COR-L47 (cell line): ENCODE measurements around the gene DTWD2.
A peak's percentile ranks its signal among the peaks of the same experiment; 100 is the strongest.
"Not testable (repeated sequence)": the region's sequence is repeated elsewhere in the genome, so short reads cannot be mapped to it uniquely, and the experiment has no call there.

Source experiments
- DNase-seq: peaks from one replicate; lab custom pipeline; 2025; lab: John Stamatoyannopoulos, UW

The DTWD2 gene

GRCh38 chr5:118863345-118863744 lies 125.0 kb downstream of the DTWD2 start:
- no peak for DNase-seq

- DNase-seq = no peak
These were observed 125.8 kb downstream of the DTWD2 start for GRCh38 chr5:118862596-118862995.

GRCh38 chr5:118857700-118858099 lies 130.6 kb downstream of the DTWD2 start:
- no peak for DNase-seq

- DNase-seq = no peak
These were observed 133.5 kb downstream of the DTWD2 start for GRCh38 chr5:118854819-118855218.

GRCh38 chr5:118851785-118852184 lies 136.6 kb downstream of the DTWD2 start:
- not testable (repeated sequence) for DNase-seq

- not testable (repeated sequence) for DNase-seq
These were observed 138.8 kb downstream of the DTWD2 start for GRCh38 chr5:118849507-118849906.

- DNase-seq = no peak
These were observed 144.0 kb downstream of the DTWD2 start for GRCh38 chr5:118844351-118844750.

- DNase-seq = no peak
These were observed 153.6 kb downstream of the DTWD2 start for GRCh38 chr5:118834710-118835109.

GRCh38 chr5:118832974-118833373 lies 155.4 kb downstream of the DTWD2 start:
- DNase-seq = no peak

GRCh38 chr5:118825226-118825625 lies 163.1 kb downstream of the DTWD2 start:
- no peak for DNase-seq

GRCh38 chr5:118818604-118819003 lies 169.7 kb downstream of the DTWD2 start:
- DNase-seq = no peak

GRCh38 chr5:118808441-118808840 lies 179.9 kb downstream of the DTWD2 start:
- no peak for DNase-seq

- no peak for DNase-seq
These were observed 181.8 kb downstream of the DTWD2 start for GRCh38 chr5:118806571-118806970.

- DNase-seq = no peak
These were observed 186.0 kb downstream of the DTWD2 start for GRCh38 chr5:118802335-118802734.

GRCh38 chr5:118796081-118796480 lies 192.3 kb downstream of the DTWD2 start:
- DNase-seq = no peak

- DNase-seq = no peak
These were observed 194.1 kb downstream of the DTWD2 start for GRCh38 chr5:118794281-118794680.

- DNase-seq = no peak
These were observed 194.7 kb downstream of the DTWD2 start for GRCh38 chr5:118793652-118794051.

- no peak for DNase-seq
These were observed 195.3 kb downstream of the DTWD2 start for GRCh38 chr5:118793091-118793490.

- DNase-seq = peak; percentile 59
These were observed 196.2 kb downstream of the DTWD2 start for GRCh38 chr5:118791926-118792734.

- no peak for DNase-seq
These were observed 199.0 kb downstream of the DTWD2 start for GRCh38 chr5:118789366-118789765.

- no peak for DNase-seq
These were observed 200.0 kb downstream of the DTWD2 start for GRCh38 chr5:118788351-118788750.
